K562 treated with DMSO at 1 percent for 4 hours (cell line): ENCODE data around the gene UNC79. TPM values are rescaled to one million over a fixed set of nuclear protein-coding genes. Genes with fewer than 3 reads are reported as not detected.

Experiments
- total RNA-seq: library from RNA; unstranded; fragments of 300-600 nt; gene quantifications from 2 replicates; pipeline ENCODE4 v1.2.3, GENCODE V29; 2022; ENCODE audit not compliant: insufficient read depth

UNC79 gene
- total RNA-seq, result not detected in 2 replicates

DNA sequence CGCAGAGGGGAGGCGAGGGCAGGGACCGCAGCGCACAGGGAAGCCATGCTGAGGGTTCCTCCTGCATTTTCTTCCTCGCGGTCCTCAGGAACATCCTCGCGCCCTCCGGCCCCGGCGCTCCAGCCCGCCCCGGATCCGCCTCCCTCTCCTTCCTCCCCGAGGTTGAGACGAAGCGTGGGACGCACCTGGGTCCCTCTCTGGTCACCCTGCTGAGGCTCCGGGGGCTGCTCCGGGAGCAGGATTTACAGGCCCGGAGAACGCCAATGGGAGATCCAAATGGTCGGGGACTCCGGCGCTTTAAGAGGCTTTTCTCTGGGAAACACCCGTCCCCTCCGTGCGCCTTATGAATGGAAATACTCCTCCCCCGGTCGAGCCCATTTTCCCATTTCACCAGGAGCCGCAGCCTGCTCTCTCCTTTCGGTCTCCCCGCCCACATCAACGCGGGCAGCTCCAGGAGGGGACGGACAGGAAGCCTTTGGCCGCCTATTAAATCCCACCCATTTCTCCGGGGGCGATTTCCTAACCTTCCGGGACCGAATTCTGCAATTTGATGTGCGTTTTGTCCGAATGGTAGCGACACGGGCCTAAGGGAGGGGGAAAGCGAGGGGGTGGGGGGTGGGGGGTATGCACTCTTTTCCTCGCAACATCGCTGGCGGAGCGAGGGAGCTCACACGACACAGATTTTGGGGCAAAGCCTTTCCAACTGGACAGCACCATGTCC is at the start of gene UNC79:
Gene UNC79, plus strand, starts transcription at position 625 of the 721 bp plus-strand sequence. Its CDS starts 91 bp downstream, at position 716.

Other genes starting within 250 kb of the UNC79 start
- 10.9 and 11.1 TPM in 2 replicates for gene MOAP1, start 246.0 kb upstream of the UNC79 start, total RNA-seq
- gene LYSET, start 245.6 kb upstream of the UNC79 start, total RNA-seq, result 22.3 and 23.6 TPM in 2 replicates
- gene GON7, start 223.9 kb upstream of the UNC79 start, total RNA-seq, result 10.2 and 13.1 TPM in 2 replicates
- 18.0 and 22.4 TPM in 2 replicates for gene UBR7, start 223.7 kb upstream of the UNC79 start, total RNA-seq
- 5.1 and 7.9 TPM in 2 replicates for gene BTBD7, start 97.9 kb upstream of the UNC79 start, total RNA-seq
- not detected in 2 replicates for gene COX8C, start 83.8 kb upstream of the UNC79 start, total RNA-seq